ENCODE results near the gene PSMD4.
"Not testable (repeated sequence)": the region's sequence is repeated elsewhere in the genome, so short reads cannot be mapped to it uniquely, and the experiment has no call there.

The PSMD4 gene

GRCh38 chr1:151254217-151255213 is at the start of gene PSMD4:
Gene PSMD4, plus strand, starts transcription at chr1:151254734. Its CDS starts 49 bp downstream, at chr1:151254783.
- Mint-ChIP-seq H3K9me3 (ENCODE audit: low read depth) (no peaks in the 10 kb centered on the region), H3K27me3 (no peaks in the 10 kb centered on the region), H3K4me1 (ENCODE audit: low read depth) (peaks cover 34% of the 10 kb centered on the region), H3K27ac (peak within 1 kb of the TSS; percentile 99), H3K36me3 (peaks cover 4% of the 10 kb centered on the region), H3K4me3 (peak within 1 kb of the TSS; percentile 95)

- not testable (repeated sequence) for H3K36me3 Mint-ChIP-seq; H3K9me3 Mint-ChIP-seq (ENCODE audit: low read depth); H3K27me3 Mint-ChIP-seq; H3K27ac Mint-ChIP-seq; H3K4me3 Mint-ChIP-seq
- peaks cover 27% of the 10 kb centered on the region for H3K4me1 Mint-ChIP-seq (ENCODE audit: low read depth)
These were observed 49.1 kb upstream of the PSMD4 start for GRCh38 chr1:151205381-151205965.

DNA sequence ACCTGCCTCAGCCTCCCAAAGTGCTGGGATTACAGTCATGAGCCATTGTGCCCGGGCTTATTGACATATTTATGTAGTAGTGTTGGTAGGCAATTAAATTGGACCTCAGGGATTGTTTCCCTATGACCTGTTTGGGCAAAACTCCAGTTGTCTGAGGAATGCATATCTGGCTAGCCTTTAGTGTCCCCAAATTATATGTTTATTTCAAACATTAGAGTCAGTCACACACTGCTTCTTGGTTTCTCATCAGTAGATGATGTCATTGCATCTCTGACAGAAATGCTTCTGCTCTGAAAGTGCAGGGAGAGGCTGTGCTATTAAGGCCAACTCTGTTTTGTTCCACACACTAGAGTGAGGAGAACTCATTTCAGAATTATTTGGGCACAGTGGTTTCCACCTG is 43.7 kb upstream of the PSMD4 start:
- Mint-ChIP-seq H3K4me3 (no peak overlapping the region), H3K36me3 (peaks cover 2% of the 10 kb centered on the region), H3K27me3 (no peaks in the 10 kb centered on the region), H3K4me1 (ENCODE audit: low read depth) (peaks cover 28% of the 10 kb centered on the region), H3K27ac (no peak overlapping the region), H3K9me3 (ENCODE audit: low read depth) (no peaks in the 10 kb centered on the region)

GRCh38 chr1:151211972-151212705 is 42.4 kb upstream of the PSMD4 start:
- Mint-ChIP-seq H3K36me3 (peaks cover 2% of the 10 kb centered on the region), H3K27me3 (no peaks in the 10 kb centered on the region), H3K4me1 (ENCODE audit: low read depth) (peaks cover 30% of the 10 kb centered on the region), H3K27ac (peak overlapping the region; percentile 81), H3K4me3 (peak overlapping the region; percentile 33), H3K9me3 (ENCODE audit: low read depth) (no peaks in the 10 kb centered on the region)

DNA sequence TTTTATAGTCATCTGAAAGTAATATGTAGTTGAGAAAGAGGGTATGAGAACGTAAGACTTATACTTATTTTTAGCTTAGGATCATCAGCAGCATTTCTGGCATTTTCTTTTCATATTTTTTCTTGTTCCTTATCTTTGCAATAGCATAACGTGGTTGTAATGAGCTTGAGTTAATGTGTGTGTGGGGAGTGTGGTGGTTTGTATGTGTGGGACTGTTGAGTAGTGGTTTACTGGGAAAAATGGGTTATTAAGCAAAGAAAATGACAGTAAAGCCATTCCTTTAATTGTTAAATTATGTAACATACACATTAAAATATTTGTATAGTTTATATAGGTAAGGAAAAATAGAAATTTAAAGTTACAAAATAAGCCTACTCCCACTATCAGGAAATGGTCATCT is 41.0 kb upstream of the PSMD4 start:
- H3K27ac Mint-ChIP-seq: peak overlapping the region; percentile 0
- H3K27me3 Mint-ChIP-seq: no peaks in the 10 kb centered on the region
- no peaks in the 10 kb centered on the region for H3K9me3 Mint-ChIP-seq (ENCODE audit: low read depth)
- peaks cover 2% of the 10 kb centered on the region for H3K36me3 Mint-ChIP-seq
- H3K4me3 Mint-ChIP-seq: no peak overlapping the region
- peaks cover 33% of the 10 kb centered on the region for H3K4me1 Mint-ChIP-seq (ENCODE audit: low read depth)

GRCh38 chr1:151221616-151222015 is 32.9 kb upstream of the PSMD4 start:
- H3K36me3 Mint-ChIP-seq: no peaks in the 10 kb centered on the region
- H3K9me3 Mint-ChIP-seq (ENCODE audit: low read depth): no peaks in the 10 kb centered on the region
- no peak overlapping the region for H3K4me3 Mint-ChIP-seq
- H3K27me3 Mint-ChIP-seq: no peaks in the 10 kb centered on the region
- peaks cover 8% of the 10 kb centered on the region for H3K4me1 Mint-ChIP-seq (ENCODE audit: low read depth)
- no peak overlapping the region for H3K27ac Mint-ChIP-seq

- peaks cover 3% of the 10 kb centered on the region for H3K36me3 Mint-ChIP-seq
- no peak overlapping the region for H3K4me3 Mint-ChIP-seq
- peaks cover 7% of the 10 kb centered on the region for H3K4me1 Mint-ChIP-seq (ENCODE audit: low read depth)
- no peaks in the 10 kb centered on the region for H3K27me3 Mint-ChIP-seq
- H3K9me3 Mint-ChIP-seq (ENCODE audit: low read depth): no peaks in the 10 kb centered on the region
- H3K27ac Mint-ChIP-seq: no peak overlapping the region
These were observed 32.4 kb upstream of the PSMD4 start for GRCh38 chr1:151222130-151222529.

GRCh38 chr1:151235235-151235634 is 19.3 kb upstream of the PSMD4 start:
- Mint-ChIP-seq H3K4me3 (no peak overlapping the region), H3K27ac (no peak overlapping the region), H3K36me3 (peaks cover 14% of the 10 kb centered on the region), H3K4me1 (ENCODE audit: low read depth) (no peaks in the 10 kb centered on the region), H3K27me3 (no peaks in the 10 kb centered on the region), H3K9me3 (ENCODE audit: low read depth) (no peaks in the 10 kb centered on the region)

GRCh38 chr1:151237678-151238466 is 16.7 kb upstream of the PSMD4 start:
- Mint-ChIP-seq H3K9me3 (ENCODE audit: low read depth) (no peaks in the 10 kb centered on the region), H3K27me3 (no peaks in the 10 kb centered on the region), H3K36me3 (peaks cover 12% of the 10 kb centered on the region), H3K27ac (no peak overlapping the region), H3K4me3 (no peak overlapping the region), H3K4me1 (ENCODE audit: low read depth) (no peaks in the 10 kb centered on the region)

- H3K27ac Mint-ChIP-seq: no peak overlapping the region
- H3K4me1 Mint-ChIP-seq (ENCODE audit: low read depth): no peaks in the 10 kb centered on the region
- H3K27me3 Mint-ChIP-seq: no peaks in the 10 kb centered on the region
- no peaks in the 10 kb centered on the region for H3K9me3 Mint-ChIP-seq (ENCODE audit: low read depth)
- peaks cover 12% of the 10 kb centered on the region for H3K36me3 Mint-ChIP-seq
- H3K4me3 Mint-ChIP-seq: no peak overlapping the region
These were observed 16.1 kb upstream of the PSMD4 start for GRCh38 chr1:151238467-151238739.

GRCh38 chr1:151242442-151242841 is 12.1 kb upstream of the PSMD4 start:
- peaks cover 10% of the 10 kb centered on the region for H3K36me3 Mint-ChIP-seq
- H3K4me1 Mint-ChIP-seq (ENCODE audit: low read depth): no peaks in the 10 kb centered on the region
- H3K9me3 Mint-ChIP-seq (ENCODE audit: low read depth): no peaks in the 10 kb centered on the region
- H3K4me3 Mint-ChIP-seq: no peak overlapping the region
- no peak overlapping the region for H3K27ac Mint-ChIP-seq
- no peaks in the 10 kb centered on the region for H3K27me3 Mint-ChIP-seq

GRCh38 chr1:151243683-151244216 is 10.8 kb upstream of the PSMD4 start:
- peaks cover 8% of the 10 kb centered on the region for H3K36me3 Mint-ChIP-seq
- no peak overlapping the region for H3K4me3 Mint-ChIP-seq
- no peaks in the 10 kb centered on the region for H3K9me3 Mint-ChIP-seq (ENCODE audit: low read depth)
- H3K27me3 Mint-ChIP-seq: no peaks in the 10 kb centered on the region
- H3K27ac Mint-ChIP-seq: no peak overlapping the region
- H3K4me1 Mint-ChIP-seq (ENCODE audit: low read depth): no peaks in the 10 kb centered on the region

DNA sequence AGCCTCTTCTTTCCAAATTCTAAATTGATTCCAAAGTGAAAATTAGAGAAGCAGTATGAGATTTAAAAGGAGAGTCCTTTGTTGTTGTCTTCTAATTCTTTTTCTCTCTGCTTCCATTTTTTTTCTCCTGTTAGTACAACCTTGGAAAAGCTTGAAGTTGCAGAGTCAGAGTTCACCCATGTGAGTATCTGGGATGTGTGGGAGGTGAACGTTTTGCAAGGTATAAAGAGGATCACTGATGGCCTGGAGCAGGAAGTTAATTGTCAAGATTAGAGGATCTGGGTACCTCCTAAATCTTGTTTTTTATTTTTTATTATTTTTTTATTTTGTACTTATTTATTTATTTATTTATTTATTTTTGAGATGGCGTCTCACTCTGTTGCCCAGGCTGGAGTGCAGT is 7.7 kb upstream of the PSMD4 start:
- Mint-ChIP-seq H3K4me1 (ENCODE audit: low read depth) (peaks cover 2% of the 10 kb centered on the region), H3K4me3 (no peak overlapping the region), H3K36me3 (peaks cover 8% of the 10 kb centered on the region), H3K9me3 (ENCODE audit: low read depth) (no peaks in the 10 kb centered on the region), H3K27ac (no peak overlapping the region), H3K27me3 (no peaks in the 10 kb centered on the region)

GRCh38 chr1:151251656-151252470 is 2.7 kb upstream of the PSMD4 start:
- H3K9me3 Mint-ChIP-seq (ENCODE audit: low read depth): no peaks in the 10 kb centered on the region
- no peaks in the 10 kb centered on the region for H3K27me3 Mint-ChIP-seq
- H3K27ac Mint-ChIP-seq: no peak overlapping the region
- no peaks in the 10 kb centered on the region for H3K36me3 Mint-ChIP-seq
- peaks cover 19% of the 10 kb centered on the region for H3K4me1 Mint-ChIP-seq (ENCODE audit: low read depth)
- H3K4me3 Mint-ChIP-seq: no peak overlapping the region

All from activated naive CD8-positive, alpha-beta T cell (primary cell).